ENCODE data around the gene HAGHL. TPM values are rescaled to one million over a fixed set of nuclear protein-coding genes. Genes with fewer than 3 reads are reported as not detected.
"Not testable (repeated sequence)": the region's sequence is repeated elsewhere in the genome, so short reads cannot be mapped to it uniquely, and the experiment has no call there.

Gene HAGHL
- total RNA-seq, 1 donor from 2014 or later, result 20.6 TPM

DNA sequence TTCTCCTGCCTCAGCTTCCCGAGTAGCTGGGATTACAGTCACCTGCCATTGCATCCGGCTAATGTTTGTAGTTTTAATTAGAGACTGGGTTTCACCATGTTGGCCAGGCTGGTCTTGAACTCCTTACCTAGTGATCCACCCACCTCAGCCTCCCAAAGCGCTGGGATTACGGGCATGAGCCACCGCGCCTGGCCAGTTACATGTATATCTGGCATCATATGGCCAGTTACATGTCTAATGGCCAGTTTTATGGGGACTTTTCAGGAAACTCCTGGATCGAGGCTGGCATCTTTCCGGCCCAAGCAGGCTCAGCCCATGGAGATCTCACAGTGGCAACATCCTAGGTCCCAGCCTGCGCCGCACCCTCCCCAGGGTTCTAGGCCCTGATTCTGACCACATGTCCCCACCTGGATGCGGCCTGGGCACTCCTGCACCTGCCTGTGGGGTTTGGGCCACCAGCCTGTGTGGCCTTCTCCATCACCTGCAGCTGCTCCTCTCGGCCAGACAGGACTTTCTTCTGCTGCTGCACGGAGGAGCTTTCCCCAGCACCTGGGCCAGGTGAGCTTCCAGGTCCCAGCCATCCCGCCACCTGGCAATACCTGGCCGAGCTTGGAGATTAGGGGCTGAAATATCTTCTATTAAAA, 15.2 kb downstream of the HAGHL start:
- TF ChIP-seq, protein P1, sequence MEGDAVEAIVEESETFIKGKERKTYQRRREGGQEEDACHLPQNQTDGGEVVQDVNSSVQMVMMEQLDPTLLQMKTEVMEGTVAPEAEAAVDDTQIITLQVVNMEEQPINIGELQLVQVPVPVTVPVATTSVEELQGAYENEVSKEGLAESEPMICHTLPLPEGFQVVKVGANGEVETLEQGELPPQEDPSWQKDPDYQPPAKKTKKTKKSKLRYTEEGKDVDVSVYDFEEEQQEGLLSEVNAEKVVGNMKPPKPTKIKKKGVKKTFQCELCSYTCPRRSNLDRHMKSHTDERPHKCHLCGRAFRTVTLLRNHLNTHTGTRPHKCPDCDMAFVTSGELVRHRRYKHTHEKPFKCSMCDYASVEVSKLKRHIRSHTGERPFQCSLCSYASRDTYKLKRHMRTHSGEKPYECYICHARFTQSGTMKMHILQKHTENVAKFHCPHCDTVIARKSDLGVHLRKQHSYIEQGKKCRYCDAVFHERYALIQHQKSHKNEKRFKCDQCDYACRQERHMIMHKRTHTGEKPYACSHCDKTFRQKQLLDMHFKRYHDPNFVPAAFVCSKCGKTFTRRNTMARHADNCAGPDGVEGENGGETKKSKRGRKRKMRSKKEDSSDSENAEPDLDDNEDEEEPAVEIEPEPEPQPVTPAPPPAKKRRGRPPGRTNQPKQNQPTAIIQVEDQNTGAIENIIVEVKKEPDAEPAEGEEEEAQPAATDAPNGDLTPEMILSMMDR (IDR thresholded peaks at IDR 0.05), result no peak
- H3K36me3 Mint-ChIP-seq (ENCODE audit: low read depth), result peaks cover 5% of the 10 kb centered on the region
- H3K4me1 Mint-ChIP-seq (ENCODE audit: low read depth), result peaks cover 13% of the 10 kb centered on the region
- no peaks in the 10 kb centered on the region for H3K9me3 Mint-ChIP-seq (ENCODE audit: low read depth)
- H3K27ac Mint-ChIP-seq (ENCODE audit: unreplicated experiment), result no peak overlapping the region
- H3K4me3 Mint-ChIP-seq (ENCODE audit: unreplicated experiment), result no peak overlapping the region
- no peaks in the 10 kb centered on the region for H3K27me3 Mint-ChIP-seq (ENCODE audit: low read depth)
- no peak for DNase-seq (ENCODE audit: low spot score)

DNA sequence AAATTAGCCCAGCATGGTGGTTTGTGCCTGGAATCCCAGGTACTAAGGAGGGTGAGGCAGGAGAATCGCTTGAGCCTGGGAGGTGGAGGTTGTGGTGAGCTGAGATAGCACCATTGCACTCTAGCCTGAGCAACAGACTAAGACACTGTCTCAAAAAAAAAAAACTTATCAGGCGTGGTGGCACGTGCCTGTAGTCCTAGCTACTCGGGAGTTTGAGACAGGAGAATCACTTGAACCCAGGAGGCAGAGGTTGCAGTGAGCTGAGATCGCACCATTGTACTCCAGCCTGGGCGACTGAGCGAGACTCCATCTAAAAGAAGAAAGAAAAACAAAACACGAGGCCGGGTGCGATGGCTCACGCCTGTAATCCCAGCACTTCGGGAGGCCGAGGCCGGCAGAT, 16.0 kb downstream of the HAGHL start:
- not testable (repeated sequence) for DNase-seq (ENCODE audit: low spot score); H3K27ac Mint-ChIP-seq (ENCODE audit: unreplicated experiment); H3K4me3 Mint-ChIP-seq (ENCODE audit: unreplicated experiment); H3K36me3 Mint-ChIP-seq (ENCODE audit: low read depth); H3K27me3 Mint-ChIP-seq (ENCODE audit: low read depth); H3K9me3 Mint-ChIP-seq (ENCODE audit: low read depth)
- H3K4me1 Mint-ChIP-seq (ENCODE audit: low read depth), result peaks cover 13% of the 10 kb centered on the region

- Mint-ChIP-seq H3K27me3 (ENCODE audit: low read depth) (no peaks in the 10 kb centered on the region), H3K27ac (ENCODE audit: unreplicated experiment) (no peak overlapping the region), H3K4me1 (ENCODE audit: low read depth) (peaks cover 16% of the 10 kb centered on the region), H3K4me3 (ENCODE audit: unreplicated experiment) (no peak overlapping the region), H3K9me3 (ENCODE audit: low read depth) (no peaks in the 10 kb centered on the region), H3K36me3 (ENCODE audit: low read depth) (no peaks in the 10 kb centered on the region)
- no peak for DNase-seq (ENCODE audit: low spot score)
- TF ChIP-seq, protein P1 (IDR thresholded peaks at IDR 0.05), result peak; percentile 24
These were observed 17.0 kb downstream of the HAGHL start for GRCh38 chr16:743794-744500.

DNA sequence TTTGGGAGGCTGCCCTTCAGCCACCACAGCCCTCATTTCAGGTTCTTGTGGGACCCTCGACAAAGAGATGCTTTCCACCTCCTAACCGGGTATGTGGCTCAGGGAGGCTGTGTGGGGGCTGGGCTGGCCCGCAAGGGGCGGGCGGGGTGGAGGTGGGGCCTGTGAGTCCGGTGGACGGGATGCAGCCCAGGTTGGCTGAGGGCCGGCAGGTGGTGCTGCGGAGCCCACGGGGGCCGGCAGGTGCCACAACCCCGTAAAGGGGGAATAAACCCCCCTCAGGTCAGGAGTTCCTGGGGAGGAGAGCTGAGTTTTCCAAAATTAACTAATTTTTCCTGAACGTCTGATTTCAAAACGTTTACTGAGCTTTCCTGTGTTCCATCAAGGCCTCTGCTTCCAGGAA, 18.8 kb downstream of the HAGHL start:
- no peak overlapping the region for H3K4me3 Mint-ChIP-seq (ENCODE audit: unreplicated experiment)
- TF ChIP-seq, protein P1 (IDR thresholded peaks at IDR 0.05), result peak; percentile 67

DNA sequence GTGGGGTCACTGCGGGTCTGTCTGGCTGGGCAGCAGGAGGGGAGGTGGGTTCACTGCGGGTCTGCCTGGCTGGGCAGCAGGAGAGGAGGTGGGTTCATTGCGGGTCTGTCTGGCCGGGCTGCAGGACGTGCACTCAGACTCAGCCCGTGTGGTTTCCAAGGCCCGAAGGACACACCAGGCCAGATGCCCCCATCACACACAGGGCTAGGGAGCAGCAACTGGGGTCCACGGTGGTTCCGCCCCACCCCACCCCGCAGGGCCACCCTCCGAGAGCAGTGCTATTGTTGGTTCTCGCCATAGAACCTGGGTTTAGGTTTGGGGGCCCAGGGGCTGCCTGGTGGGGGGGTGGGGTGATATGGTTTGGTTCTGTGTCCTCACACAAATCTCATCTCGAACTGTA, 19.7 kb downstream of the HAGHL start:
- TF ChIP-seq, protein P1 (IDR thresholded peaks at IDR 0.05), result no peak
- DNase-seq (ENCODE audit: low spot score), result peak; percentile 75
- Mint-ChIP-seq H3K27ac (ENCODE audit: unreplicated experiment) (no peak overlapping the region), H3K4me1 (ENCODE audit: low read depth) (peaks cover 8% of the 10 kb centered on the region), H3K4me3 (ENCODE audit: unreplicated experiment) (no peak overlapping the region), H3K27me3 (ENCODE audit: low read depth) (peaks cover 5% of the 10 kb centered on the region), H3K36me3 (ENCODE audit: low read depth) (no peaks in the 10 kb centered on the region), H3K9me3 (ENCODE audit: low read depth) (no peaks in the 10 kb centered on the region)

More for the DNA sequence above, 18.8 kb downstream of the HAGHL start:
- H3K36me3 Mint-ChIP-seq (ENCODE audit: low read depth), result no peaks in the 10 kb centered on the region
- no peak for DNase-seq (ENCODE audit: low spot score)
- peaks cover 8% of the 10 kb centered on the region for H3K4me1 Mint-ChIP-seq (ENCODE audit: low read depth)
- H3K27ac Mint-ChIP-seq (ENCODE audit: unreplicated experiment), result no peak overlapping the region
- H3K9me3 Mint-ChIP-seq (ENCODE audit: low read depth), result no peaks in the 10 kb centered on the region
- no peaks in the 10 kb centered on the region for H3K27me3 Mint-ChIP-seq (ENCODE audit: low read depth)
